Adipose tissue (tissue), 3 donors: Measurements from ENCODE around the gene DDX10. TPM values are rescaled to one million over a fixed set of nuclear protein-coding genes. Genes with fewer than 3 reads are reported as not detected.
"Not testable (repeated sequence)": the region's sequence is repeated elsewhere in the genome, so short reads cannot be mapped to it uniquely, and the experiment has no call there.

Experiments
- H3K27ac ChIP-seq: one replicate; pipeline ENCODE4 v1.5.1; 2013; ENCODE audit warnings: low read depth, low read length
- WGBS, 3 donors: extraction: QIAGEN DNeasy Blood & Tissue Kit; methylation state at CpG; one replicate each; pipeline ENCODE4 v1.1.7; 2013; 5-methylcytosine and 5-hydroxymethylcytosine counted together
- polyA plus RNA-seq, 3 donors: library from polyadenylated mRNA; stranded (reverse); fragments of 200-250 nt; gene quantifications; one replicate each; pipeline ENCODE4 v1.2.3, GENCODE V29; 2013
- donor health status: healthy with polysubstance abuse.
- donor health status: Bipolar disorder and iron deficiency.
- donor health status: healthy.

The DDX10 gene
- polyA plus RNA-seq, 3 donors, result 12.3 to 28.9 (median 13.0) TPM

GRCh38 chr11:108647701-108648527, 17.0 kb upstream of the DDX10 start:
- no peak overlapping the region for H3K27ac ChIP-seq
- WGBS, 3 donors, result 38 to 56% (median 48%) methylated on average over 9 of the region's 9 CpGs

- 74 to 97% (median 91%) methylated on average over 2 of the region's 2 CpGs for WGBS, 3 donors
- H3K27ac ChIP-seq, result no peak overlapping the region
Measured at GRCh38 chr11:108648528-108648885, 16.4 kb upstream of the DDX10 start.

GRCh38 chr11:108654100-108654499, 10.8 kb upstream of the DDX10 start:
- WGBS, 3 donors, result 53 to 79% (median 70%) methylated on average over 3 of the region's 3 CpGs
- H3K27ac ChIP-seq, result not testable (repeated sequence)

GRCh38 chr11:108654994-108655631, 9.8 kb upstream of the DDX10 start:
- 62 to 74% (median 67%) methylated on average over 5 of the region's 5 CpGs for WGBS, 3 donors
- no peak overlapping the region for H3K27ac ChIP-seq

- no peak overlapping the region for H3K27ac ChIP-seq
- 88 to 92% (median 91%) methylated on average over 4 of the region's 4 CpGs for WGBS, 3 donors
Measured at GRCh38 chr11:108662700-108663099, 2.2 kb upstream of the DDX10 start.

- no peak overlapping the region for H3K27ac ChIP-seq
- WGBS, 3 donors, result 83 to 86% (median 85%) methylated on average over 5 of the region's 5 CpGs
Measured at GRCh38 chr11:108663154-108663877, 1.6 kb upstream of the DDX10 start.

- WGBS, 3 donors, result 90 to 97% (median 97%) methylated on average over 7 of the region's 7 CpGs
- no peak overlapping the region for H3K27ac ChIP-seq
Measured at GRCh38 chr11:108666373-108666772, 1.5 kb downstream of the DDX10 start.

- 82 to 91% (median 91%) methylated on average over 2 of the region's 2 CpGs for WGBS, 3 donors
- no peak overlapping the region for H3K27ac ChIP-seq
Measured at GRCh38 chr11:108669286-108669685, 4.4 kb downstream of the DDX10 start.

- 97 to 98% (median 98%) methylated on average over 7 of the region's 7 CpGs for WGBS, 3 donors
- no peak overlapping the region for H3K27ac ChIP-seq
Measured at GRCh38 chr11:108669711-108670110, 4.8 kb downstream of the DDX10 start.

GRCh38 chr11:108670451-108670850, 5.6 kb downstream of the DDX10 start:
- WGBS, 3 donors, result 93 to 98% (median 98%) methylated on average over 4 of the region's 4 CpGs
- H3K27ac ChIP-seq, result no peak overlapping the region

GRCh38 chr11:108672113-108672512, 7.2 kb downstream of the DDX10 start:
- H3K27ac ChIP-seq, result no peak overlapping the region
- WGBS, 3 donors, result 42 to 61% (median 55%) methylated on average over 3 of the region's 3 CpGs

- no peak overlapping the region for H3K27ac ChIP-seq
Measured at GRCh38 chr11:108672786-108673185, 7.9 kb downstream of the DDX10 start.

- 93 to 98% (median 93%) methylated on average over 2 of the region's 2 CpGs for WGBS, 3 donors
- H3K27ac ChIP-seq, result no peak overlapping the region
Measured at GRCh38 chr11:108679045-108679444, 14.2 kb downstream of the DDX10 start.

GRCh38 chr11:108680271-108680670, 15.4 kb downstream of the DDX10 start:
- no peak overlapping the region for H3K27ac ChIP-seq
- WGBS, 3 donors, result 93 to 100% (median 97%) methylated on average over 1 of the region's 1 CpG

- no peak overlapping the region for H3K27ac ChIP-seq
- 90 to 96% (median 95%) methylated on average over 5 of the region's 7 CpGs for WGBS, 3 donors
Measured at GRCh38 chr11:108685419-108686130, 20.7 kb downstream of the DDX10 start.

- H3K27ac ChIP-seq, result no peak overlapping the region
- 88 to 96% (median 90%) methylated on average over 2 of the region's 2 CpGs for WGBS, 3 donors
Measured at GRCh38 chr11:108693852-108694251, 29.0 kb downstream of the DDX10 start.

- 79 to 95% (median 88%) methylated on average over 1 of the region's 1 CpG for WGBS, 3 donors
- H3K27ac ChIP-seq, result no peak overlapping the region
Measured at GRCh38 chr11:108694846-108695245, 30.0 kb downstream of the DDX10 start.

- no peak overlapping the region for H3K27ac ChIP-seq
- WGBS, 3 donors, result 67 to 73% (median 72%) methylated on average over 3 of the region's 3 CpGs
Measured at GRCh38 chr11:108697872-108698473, 33.1 kb downstream of the DDX10 start.
